Activated CD4-positive, alpha-beta T cell treated with anti-CD3 and anti-CD28 coated beads, Interleukin-2, amount 10 ng/mL, durations not matched to agents 24 days and 14 days (primary cell): ENCODE results near the gene FRG2B. TPM values are rescaled to one million over a fixed set of nuclear protein-coding genes. Genes with fewer than 3 reads are reported as not detected.

ENCODE experiments used
- total RNA-seq: library from RNA; stranded (reverse); gene quantifications from 2 replicates; pipeline ENCODE4 v1.2.3, GENCODE V29; 2022

Gene FRG2B
- total RNA-seq, 1 donor from 2014 or later: not detected

Other genes with a start within 250 kb of the FRG2B start
- 9.3 and 9.4 TPM in 2 replicates for gene PAOX, start 247.5 kb downstream of the FRG2B start, total RNA-seq
- gene MTG1, start 232.6 kb downstream of the FRG2B start, total RNA-seq: 66.8 and 68.1 TPM in 2 replicates
- gene SPRN, start 202.2 kb downstream of the FRG2B start, total RNA-seq: not detected in 2 replicates
- gene SCART1, start 172.8 kb downstream of the FRG2B start, total RNA-seq: 0.76 and 0.77 TPM in 2 replicates
- gene CYP2E1, start 99.4 kb downstream of the FRG2B start, total RNA-seq: 0.33 and 0.40 TPM in 2 replicates
- 0.37 and 0.38 TPM in 2 replicates for gene SYCE1, start 61.2 kb downstream of the FRG2B start, total RNA-seq